H1 (cell line): Measurements from ENCODE around the gene PPP3CB. TPM values are rescaled to one million over a fixed set of nuclear protein-coding genes. Genes with fewer than 3 reads are reported as not detected.

ENCODE experiments used
- CTCF ChIA-PET: fragments of 300-600 bp; sonication (Branson Sonifier 250); formaldehyde crosslinking; loops from one replicate; lab custom pipeline; 2021; ENCODE audit not compliant: partially characterized antibody; lab: Charles Lee
- POLR2A ChIA-PET: fragments of 300-600 bp; sonication (Branson Sonifier 250); formaldehyde crosslinking; loops from one replicate; lab custom pipeline; 2021; ENCODE audit warnings: inconsistent platforms; ENCODE audit not compliant: partially characterized antibody; lab: Charles Lee
- DNase-seq, 2 experiments: peaks; one replicate each; pipeline versions ENCODE4 v3.0.0 to v3.0.0-alpha.2; 2010 to 2022; ENCODE audit warnings: low spot score in 2 of 2, low read depth in 1 of 2, mixed read lengths in 1 of 2
- FAIRE-seq: peaks from 2 replicates; lab custom pipeline; 2011; peaks lifted over from hg19 to GRCh38; lab: Jason Lieb, UNC
- H2AFZ ChIP-seq: 2 replicates; pipeline ENCODE4 v1.8.1; 2012; ENCODE audit warnings: low read length, inconsistent platforms
- H2AK5ac ChIP-seq: 2 replicates; pipeline ENCODE4 v1.6.1; 2013; ENCODE audit warnings: low read depth, low read length
- H2BK120ac ChIP-seq: replicated peaks from 2 replicates; pipeline ENCODE3; 2013; ENCODE audit warnings: low read depth, low read length, inconsistent platforms
- H2BK12ac ChIP-seq: 2 replicates; pipeline ENCODE4 v1.6.1; 2013; ENCODE audit warnings: low read depth, low read length
- H2BK15ac ChIP-seq: 2 replicates; pipeline ENCODE4 v1.6.1; 2013; ENCODE audit warnings: low read length
- H2BK20ac ChIP-seq: 2 replicates; pipeline ENCODE4 v1.6.1; 2013; ENCODE audit warnings: low read length
- H2BK5ac ChIP-seq: 2 replicates; pipeline ENCODE4 v1.6.1; 2013; ENCODE audit warnings: low read depth, low read length
- H3K14ac ChIP-seq: 2 replicates; pipeline ENCODE4 v1.6.1; 2013; ENCODE audit warnings: inconsistent platforms; ENCODE audit not compliant: insufficient read length
- H3K18ac ChIP-seq: 2 replicates; pipeline ENCODE4 v1.6.1; 2013; ENCODE audit warnings: low read length; ENCODE audit errors: extremely low read depth
- H3K23ac ChIP-seq: 2 replicates; pipeline ENCODE4 v1.6.1; 2013; ENCODE audit warnings: inconsistent platforms; ENCODE audit not compliant: insufficient read length
- H3K23me2 ChIP-seq: 2 replicates; pipeline ENCODE4 v1.6.1; 2013; ENCODE audit warnings: low read depth, low read length
- H3K27ac ChIP-seq: 2 replicates; pipeline ENCODE4 v1.6.1; 2011; ENCODE audit warnings: low read depth, low read length, inconsistent platforms
- H3K27me3 ChIP-seq, 4 experiments: replicated peaks in 1 of 4; 1 replicate in 1 of 4; 2 replicates in 3 of 4; pipeline versions ENCODE4 v1.6.1 to v1.8.1; 2011 to 2013; ENCODE audit warnings: low read length in 3 of 4, mild to moderate bottlenecking in 3 of 4, inconsistent platforms in 2 of 4, mixed read lengths in 2 of 4, moderate library complexity in 1 of 4; ENCODE audit not compliant: control insufficient read depth in 3 of 4, insufficient read depth in 3 of 4; ENCODE audit errors: extremely low read depth in 1 of 4
- H3K36me3 ChIP-seq, 4 experiments: 2 replicates each; pipeline versions ENCODE4 v1.6.1 to v1.8.1; 2011 to 2013; ENCODE audit warnings: mild to moderate bottlenecking in 4 of 4, low read length in 3 of 4, moderate library complexity in 2 of 4, control low read depth in 1 of 4, inconsistent platforms in 1 of 4; ENCODE audit not compliant: insufficient read depth in 4 of 4, control insufficient read depth in 2 of 4
- H3K4ac ChIP-seq: replicated peaks from 2 replicates; pipeline ENCODE3; 2013; ENCODE audit warnings: low read length, low read depth, mixed read lengths, inconsistent platforms; ENCODE audit not compliant: insufficient read length
- H3K4me1 ChIP-seq, 4 experiments: replicated peaks in 1 of 4; 1 replicate in 1 of 4; 2 replicates in 3 of 4; pipeline versions ENCODE4 v1.6.1 to v1.8.1; 2011 to 2013; ENCODE audit warnings: low read length in 3 of 4, inconsistent platforms in 2 of 4, mixed read lengths in 1 of 4; ENCODE audit not compliant: insufficient read depth in 4 of 4, control insufficient read depth in 3 of 4
- H3K4me2 ChIP-seq, 2 experiments: 2 replicates each; pipeline versions ENCODE4 v1.6.1 to v1.8.1; 2011 to 2013; ENCODE audit warnings: low read depth in 2 of 2, low read length in 2 of 2, control low read depth in 1 of 2, inconsistent platforms in 1 of 2, mild to moderate bottlenecking in 1 of 2; ENCODE audit not compliant: insufficient read depth in 1 of 2
- H3K4me3 ChIP-seq, 4 experiments: fragments of 200-600, 300-600 bp in 1 of 4; sonication (generic), shearing (Covaris generic), sonication (Bioruptor Twin) in 1 of 4; 2 replicates each; pipeline versions ENCODE4 v1.5.1 to v1.8.1; 2011 to 2016; ENCODE audit warnings: low read length in 4 of 4, low read depth in 3 of 4, control low read depth in 2 of 4, inconsistent platforms in 2 of 4, mild to moderate bottlenecking in 2 of 4, mixed read lengths in 1 of 4, moderate library complexity in 1 of 4; ENCODE audit not compliant: insufficient read depth in 2 of 4; ENCODE audit errors: extremely low read depth in 1 of 4
- H3K56ac ChIP-seq: replicated peaks from 2 replicates; pipeline ENCODE3; 2013; ENCODE audit warnings: low read depth, mild to moderate bottlenecking, mixed read lengths, low read length, inconsistent platforms; ENCODE audit not compliant: insufficient read length
- H3K79me1 ChIP-seq: 2 replicates; pipeline ENCODE4 v1.6.1; 2013; ENCODE audit warnings: low read depth, low read length, control low read depth
- H3K79me2 ChIP-seq, 2 experiments: 2 replicates each; pipeline versions ENCODE4 v1.6.1 to v1.8.1; 2012 to 2013; ENCODE audit warnings: low read length in 2 of 2, mild to moderate bottlenecking in 2 of 2, inconsistent platforms in 1 of 2; ENCODE audit not compliant: insufficient read depth in 2 of 2, control insufficient read depth in 1 of 2
- H3K9ac ChIP-seq, 4 experiments: replicated peaks in 1 of 4; 1 replicate in 1 of 4; 2 replicates in 3 of 4; pipeline versions ENCODE4 v1.6.1 to v1.8.1; 2011 to 2013; ENCODE audit warnings: low read depth in 3 of 4, low read length in 3 of 4, control low read depth in 2 of 4, mild to moderate bottlenecking in 2 of 4, moderate library complexity in 2 of 4, inconsistent platforms in 1 of 4; ENCODE audit errors: extremely low read depth in 1 of 4
- H3K9me3 ChIP-seq, 2 experiments: 2 replicates each; pipeline versions ENCODE4 v1.6.1 to v1.8.1; 2012 to 2013; ENCODE audit warnings: mild to moderate bottlenecking in 2 of 2, moderate library complexity in 2 of 2, control low read depth in 1 of 2, inconsistent platforms in 1 of 2, low read depth in 1 of 2, low read length in 1 of 2, mixed read lengths in 1 of 2; ENCODE audit not compliant: insufficient read depth in 2 of 2
- H4K20me1 ChIP-seq, 2 experiments: replicated peaks in 1 of 2; 2 replicates each; pipeline versions ENCODE3 to v1.8.1; 2011 to 2013; ENCODE audit warnings: inconsistent platforms in 2 of 2, low read length in 2 of 2, mild to moderate bottlenecking in 1 of 2; ENCODE audit not compliant: insufficient read depth in 2 of 2, control insufficient read depth in 1 of 2
- H4K5ac ChIP-seq: 2 replicates; pipeline ENCODE4 v1.6.1; 2013; ENCODE audit warnings: low read length, low read depth, mixed read lengths, inconsistent platforms; ENCODE audit not compliant: insufficient read length
- H4K8ac ChIP-seq: 2 replicates; pipeline ENCODE4 v1.8.0; 2013; ENCODE audit warnings: mild to moderate bottlenecking, moderate library complexity, low read length, inconsistent platforms; ENCODE audit not compliant: insufficient read depth; ENCODE audit errors: extremely low read depth
- H4K91ac ChIP-seq: replicated peaks from 2 replicates; pipeline ENCODE3; 2013; ENCODE audit warnings: low read length, mixed read lengths, inconsistent platforms; ENCODE audit not compliant: insufficient read length
- CHD2 ChIP-seq: IDR thresholded peaks from 2 replicates; pipeline ENCODE4 v1.6.1; 2012; ENCODE audit warnings: low read length, improper control_type of control experiment
- KDM4A ChIP-seq: IDR thresholded peaks from one replicate; pipeline ENCODE4 v1.7.1; 2012; ENCODE audit warnings: low read depth, mild to moderate bottlenecking, moderate library complexity, low read length, inconsistent platforms; ENCODE audit not compliant: severe bottlenecking
- SAP30 ChIP-seq: fragments of 300-600 bp; sonication (generic); IDR thresholded peaks from 2 replicates; pipeline ENCODE4 v1.7.1; 2012; ENCODE audit warnings: low read length, moderate library complexity, mild to moderate bottlenecking, inconsistent platforms; ENCODE audit not compliant: insufficient read depth, insufficient replicate concordance
- SRF ChIP-seq: IDR thresholded peaks from 2 replicates; pipeline ENCODE4 v1.6.1; 2011; ENCODE audit warnings: mild to moderate bottlenecking, low read depth, low read length, moderate library complexity
- TAF7 ChIP-seq: optimal IDR thresholded peaks from 2 replicates; pipeline ENCODE3; 2011; ENCODE audit warnings: low read depth, mild to moderate bottlenecking, inconsistent platforms, low read length, moderate library complexity, borderline replicate concordance
- WGBS, 2 experiments: shearing (Covaris generic) in 1 of 2; methylation state at CpG; one replicate each; pipeline versions ENCODE4 v1.1.6 to v1.1.7; 2013 to 2015; ENCODE audit warnings: low lambda C conversion rate in 2 of 2, mixed read lengths in 2 of 2, inconsistent platforms in 1 of 2, low coverage in 1 of 2, missing lambda C conversion rate in 1 of 2; ENCODE audit not compliant: insufficient replicate concordance in 2 of 2, insufficient coverage in 1 of 2, insufficient read length in 1 of 2; ENCODE audit errors: extremely low coverage in 1 of 2, missing lambda C conversion rate in 1 of 2; 5-methylcytosine and 5-hydroxymethylcytosine counted together
- polyA plus RNA-seq, 7 experiments: library from polyadenylated mRNA; depleted of rRNA in 3 of 7; stranded (reverse) in 5 of 7; unstranded in 2 of 7; fragments of >200 nt in 5 of 7; fragments of 200-250 nt in 2 of 7; gene quantifications; 1 replicate in 5 of 7; 2 replicates in 1 of 7; 4 replicates in 1 of 7; pipeline versions ENCODE4 v1.2.1 to v1.2.3, GENCODE V29; 2011 to 2013; ENCODE audit warnings: missing spikeins in 2 of 7, mixed read lengths in 2 of 7
- total RNA-seq: library from RNA; stranded (reverse); fragmentation: NEBNext Ultra II Directional; extraction: Animal tissue kit (Norgen Biotek cat#: 25700); gene quantifications from 2 replicates; pipeline ENCODE4 v1.2.1, GENCODE V29; 2021

Gene PPP3CB
- total and polyA plus RNA-seq, 2 of the 8 experiments (the other 6 are each of a cell fraction or from before 2014, with no cell fraction given), result 10.5 to 36.3 TPM

GRCh38 chr10:73414230-73414945, 81.4 kb downstream of the PPP3CB start:
- H3K4me3 ChIP-seq, result peak overlapping the region; percentile 88 to 99 (median 92)
- WGBS, 2 experiments, result 19% methylated on average over 17 of the region's 17 CpGs; no CpG with 5 or more reads in 1 of the 2 experiments
- no peaks in the 10 kb centered on the region for H3K27me3 ChIP-seq
- H3K4me2 ChIP-seq, result peak overlapping the region; percentile 76 to 91
- peak overlapping the region; percentile 93 for H4K8ac ChIP-seq
- H3K27ac ChIP-seq, result peak overlapping the region; percentile 33; the same call in 1 of the 2 replicates
- FAIRE-seq (no peak), DNase-seq (no peak)
- no peak overlapping the region for H3K23ac ChIP-seq
- peak overlapping the region; percentile 66 for H2AFZ ChIP-seq
- H4K91ac ChIP-seq, result no peak overlapping the region
- TF ChIP-seq SAP30 (no peak), KDM4A (peak; percentile 22), CHD2 (no peak), SRF (0 out of 2 replicates have a peak, but pooled peaks have one; percentile 22), TAF7 (peak; percentile 12)
- no peak overlapping the region for H2BK120ac ChIP-seq
- no peak overlapping the region for H2BK20ac ChIP-seq
- peaks cover 2 to 8% (median 4%) of the 10 kb centered on the region in 4 experiments; a peak in 5 of 7 replicates for H3K4me1 ChIP-seq
- H3K4ac ChIP-seq, result no peak overlapping the region
- H3K18ac ChIP-seq, result 0 out of 2 replicates have a peak overlapping the region, but pooled peaks have one; percentile 15
- no peak overlapping the region for H2BK15ac ChIP-seq
- H3K79me1 ChIP-seq, result peaks cover 2% of the 10 kb centered on the region; the same call in 1 of the 2 replicates
- no peaks in the 10 kb centered on the region for H4K20me1 ChIP-seq
- H3K36me3 ChIP-seq, result no peaks in the 10 kb centered on the region; a peak in 1 of 8 replicates
- peaks cover 7% of the 10 kb centered on the region for H3K23me2 ChIP-seq
- ChIA-PET CTCF (interaction anchor here (1.2 kb wide), 1 partner anchor 14 kb away, joined by 3 read pairs; no protein-coding TSS in a partner anchor), POLR2A (interaction anchor here (1.2 to 3.6 kb wide), 7 partner anchors 10 to 168 kb away, joined by 3 to 21 read pairs (median 6); partner anchors contain the start of genes DNAJC9, MRPS16, MSS51 and PPP3CB)
- H3K56ac ChIP-seq, result peak overlapping the region; percentile 80
- no peak overlapping the region for H3K14ac ChIP-seq
- H3K9ac ChIP-seq, result peak overlapping the region in 3 of 4 experiments; percentile 63 to 77 (median 65); a peak in 6 of 7 replicates
- peak overlapping the region; percentile 12; the same call in 1 of the 2 replicates for H2BK5ac ChIP-seq
- H4K5ac ChIP-seq, result peak overlapping the region; percentile 75
- peaks cover 0 to 34% of the 10 kb centered on the region in 2 experiments; a peak in 3 of 4 replicates for H3K79me2 ChIP-seq
- no peak overlapping the region for H2BK12ac ChIP-seq
- H3K9me3 ChIP-seq, result no peaks in the 10 kb centered on the region
- H2AK5ac ChIP-seq, result no peak overlapping the region
